K562 (cell line): ENCODE results near the gene RBPJL. TPM values are rescaled to one million over a fixed set of nuclear protein-coding genes. Genes with fewer than 3 reads are reported as not detected.

ENCODE experiments used
- BRD4 ChIP-seq: fragments of 200-600 bp; sonication (generic); IDR thresholded peaks from 2 replicates; pipeline ENCODE4 v1.6.1; 2017; ENCODE audit warnings: inconsistent platforms
- C11orf30 ChIP-seq: fragments of 450-650 bp; IDR thresholded peaks from 2 replicates; pipeline ENCODE4 v1.6.1; 2016; ENCODE audit warnings: low read depth, mild to moderate bottlenecking
- CAMTA2 ChIP-seq: fragments of 250-450 bp; sonication (Bioruptor Pico); conservative IDR thresholded peaks from 2 replicates; pipeline ENCODE4 v1.5.1; 2022
- CHD4 ChIP-seq: fragments of 200-600 bp; sonication (generic); IDR thresholded peaks from 3 replicates; pipeline ENCODE4 v1.6.1; 2012; ENCODE audit warnings: low read depth, mild to moderate bottlenecking, mixed read lengths, low read length, inconsistent platforms; ENCODE audit not compliant: insufficient read depth, insufficient replicate concordance, poor library complexity, severe bottlenecking
- DPF2 ChIP-seq: fragments of 450-650 bp; IDR thresholded peaks from 2 replicates; pipeline ENCODE4 v1.6.1; 2016
- EWSR1 ChIP-seq: fragments of 450-650 bp; IDR thresholded peaks from 2 replicates; pipeline ENCODE4 v1.6.1; 2018; ENCODE audit warnings: borderline replicate concordance, mild to moderate bottlenecking, low read depth, moderate library complexity; ENCODE audit not compliant: partially characterized antibody
- FOSL1 ChIP-seq: fragments of 200-800 bp; sonication (Bioruptor generic); conservative IDR thresholded peaks from 2 replicates; pipeline ENCODE4 v1.6.1; 2016; ENCODE audit warnings: missing genetic modification characterization, missing compliant biosample characterization
- HDAC8 ChIP-seq: fragments of 450-650 bp; IDR thresholded peaks from 2 replicates; pipeline ENCODE4 v1.6.1; 2016; ENCODE audit warnings: mild to moderate bottlenecking, missing genetic modification characterization, moderate library complexity, missing compliant biosample characterization
- KHSRP ChIP-seq: fragments of 450-650 bp; IDR thresholded peaks from 2 replicates; pipeline ENCODE4 v1.6.1; 2017
- MAFK ChIP-seq: IDR thresholded peaks from 2 replicates; pipeline ENCODE4 v1.6.1; 2011; ENCODE audit warnings: low read length, improper control_type of control experiment
- MECOM ChIP-seq: fragments of 250-450 bp; sonication (Bioruptor Pico); IDR thresholded peaks from 2 replicates; pipeline ENCODE4 v1.8.0; 2022; ENCODE audit warnings: inconsistent platforms
- NFE2 ChIP-seq: IDR thresholded peaks from 2 replicates; pipeline ENCODE4 v1.6.1; 2014; ENCODE audit warnings: antibody characterized with exemption, low read depth
- PHF21A ChIP-seq: fragments of 450-650 bp; IDR thresholded peaks from 2 replicates; pipeline ENCODE4 v1.6.1; 2017; ENCODE audit warnings: low read depth, borderline replicate concordance
- SAFB2 ChIP-seq: fragments of 200-400 bp; formaldehyde crosslinking; IDR thresholded peaks from 2 replicates; pipeline ENCODE4 v1.6.1; 2018; ENCODE audit warnings: borderline replicate concordance, low read length, low read depth, moderate library complexity; ENCODE audit not compliant: severe bottlenecking
- SNRNP70 ChIP-seq: fragments of 200-400 bp; formaldehyde crosslinking; optimal IDR thresholded peaks from 2 replicates; pipeline ENCODE3; 2017; ENCODE audit warnings: low read depth, low read length
- TBP ChIP-seq: optimal IDR thresholded peaks from 2 replicates; pipeline ENCODE3; 2011; ENCODE audit warnings: low read depth, low read length, improper control_type of control experiment
- TEAD1 ChIP-seq, 2 experiments: fragments of 450-650 bp in 1 of 2; sonication (generic) in 1 of 2; formaldehyde crosslinking; IDR thresholded peaks; 2 replicates each; pipeline versions ENCODE4 v1.4.0 to v1.8.0; 2020 to 2022; ENCODE audit warnings: mild to moderate bottlenecking in 2 of 2, missing genetic modification reagents in 1 of 2
- ZNF239 ChIP-seq: fragments of 250-450 bp; sonication (Bioruptor Pico); IDR thresholded peaks from 2 replicates; pipeline ENCODE4 v1.4.0; 2020; ENCODE audit warnings: mild to moderate bottlenecking
- ZNF586 ChIP-seq: fragments of 450-650 bp; formaldehyde crosslinking; conservative IDR thresholded peaks from 2 replicates; pipeline ENCODE4 v1.4.0; 2020; ENCODE audit warnings: mild to moderate bottlenecking, moderate library complexity
- polyA plus RNA-seq, 8 experiments: library from polyadenylated mRNA; depleted of rRNA in 4 of 8; stranded (reverse) in 5 of 8; unstranded in 3 of 8; fragments of >200 nt; fragmentation: Nextera tagmentation in 2 of 8; fragmentation: Illumina TruSeq in 1 of 8; extraction: Ambion mirVana in 2 of 8; extraction: Trizol in 1 of 8; gene quantifications; 2 replicates each; pipeline versions ENCODE4 v1.2.1 to v1.2.3, GENCODE V29; 2011 to 2014; ENCODE audit warnings: inconsistent platforms in 1 of 8, missing spikeins in 1 of 8
- total RNA-seq, 7 experiments: library from RNA; depleted of rRNA in 6 of 7; stranded (reverse); fragments of >200 nt in 6 of 7; fragmentation: Illumina TruSeq in 2 of 7; extraction: Trizol in 2 of 7; gene quantifications; 2 replicates each; pipeline versions ENCODE4 v1.2.1 to v1.2.3, GENCODE V29; 2011 to 2021; ENCODE audit warnings: low replicate concordance in 1 of 7
- TF ChIP-seq, protein P1 (sequence below): sonication (generic); formaldehyde crosslinking; IDR thresholded peaks from 2 replicates; pipeline ENCODE4 v1.8.0; 2022; ENCODE audit warnings: mild to moderate bottlenecking, missing genetic modification reagents
- TF ChIP-seq, protein P2 (sequence below): sonication (generic); formaldehyde crosslinking; IDR thresholded peaks from 2 replicates; pipeline ENCODE4 v1.4.0; 2020; ENCODE audit warnings: mild to moderate bottlenecking, missing genetic modification reagents
- TF ChIP-seq, protein P3 (sequence below): fragments of 450-650 bp; conservative IDR thresholded peaks from 2 replicates; pipeline ENCODE4 v1.6.1; 2016; ENCODE audit warnings: missing genetic modification characterization, low read depth, mild to moderate bottlenecking, control low read depth, missing compliant biosample characterization
- TF ChIP-seq, protein P4 (sequence below), 2 experiments: fragments of 450-650 bp in 1 of 2; sonication (generic) in 1 of 2; formaldehyde crosslinking; conservative IDR thresholded peaks; 2 replicates each; pipeline versions ENCODE4 v1.4.0 to v1.8.1; 2020 to 2022; ENCODE audit warnings: mild to moderate bottlenecking in 1 of 2, missing genetic modification reagents in 1 of 2

RBPJL gene
- total and polyA plus RNA-seq, 9 of the 15 experiments (the other 6 are each of a cell fraction or from before 2014, with no cell fraction given): not detected

DNA sequence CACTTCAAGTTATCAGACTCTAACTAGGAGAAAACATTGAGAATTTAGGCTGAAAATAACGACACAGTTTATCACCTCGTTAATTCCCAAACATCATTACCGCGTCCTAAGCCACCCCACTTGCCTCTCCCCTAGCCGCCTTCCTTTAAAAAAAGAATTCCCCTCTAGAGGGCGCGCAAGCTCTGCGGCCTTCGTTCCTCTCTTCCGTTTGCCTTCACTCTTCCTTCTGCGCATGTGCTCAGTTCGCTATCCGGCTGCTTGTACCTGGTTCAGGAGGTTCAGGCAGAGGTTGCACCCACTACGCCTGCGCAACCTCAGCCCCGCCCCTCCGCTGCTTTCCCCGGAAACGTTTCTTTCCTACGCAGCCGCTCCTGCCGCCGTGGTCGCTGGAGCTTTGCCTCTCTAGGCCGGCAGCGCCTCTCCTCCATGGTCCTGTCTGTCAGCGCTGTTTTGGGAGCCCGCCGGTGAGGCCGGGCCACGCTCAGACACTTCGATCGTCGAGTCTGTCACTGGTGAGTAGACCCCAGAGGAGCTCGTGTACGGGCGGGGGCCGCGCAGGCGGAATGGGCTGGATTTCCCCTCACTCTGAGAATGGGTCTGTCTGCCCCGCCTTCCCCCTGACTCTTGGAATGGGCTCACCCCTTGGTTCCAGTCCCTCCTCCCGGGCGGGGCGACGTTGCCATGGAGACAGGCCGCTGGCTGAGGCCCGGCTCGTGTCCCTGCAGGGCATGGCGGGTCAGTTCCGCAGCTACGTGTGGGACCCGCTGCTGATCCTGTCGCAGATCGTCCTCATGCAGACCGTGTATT is 56.4 kb downstream of the RBPJL start, which contains the start of gene SYS1 (continued):
- TF ChIP-seq, protein P1, sequence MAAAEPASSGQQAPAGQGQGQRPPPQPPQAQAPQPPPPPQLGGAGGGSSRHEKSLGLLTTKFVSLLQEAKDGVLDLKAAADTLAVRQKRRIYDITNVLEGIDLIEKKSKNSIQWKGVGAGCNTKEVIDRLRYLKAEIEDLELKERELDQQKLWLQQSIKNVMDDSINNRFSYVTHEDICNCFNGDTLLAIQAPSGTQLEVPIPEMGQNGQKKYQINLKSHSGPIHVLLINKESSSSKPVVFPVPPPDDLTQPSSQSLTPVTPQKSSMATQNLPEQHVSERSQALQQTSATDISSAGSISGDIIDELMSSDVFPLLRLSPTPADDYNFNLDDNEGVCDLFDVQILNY: peak; percentile 77
- TF ChIP-seq C11orf30 (peak; percentile 69), FOSL1 (tag) (no peak), HDAC8 (tag) (no peak), TBP (peak; percentile 70), ZNF239 (no peak), CHD4 (no peak), NFE2 (no peak), MECOM (CRISPR knock-in tag) (no peak), DPF2 (peak; percentile 28), MAFK (no peak), KHSRP (no peak), BRD4 (no peak), ZNF586 (CRISPR knock-in tag) (no peak), CAMTA2 (no peak), PHF21A (no peak), EWSR1 (no peak), SNRNP70 (no peak), TEAD1 (CRISPR knock-in tag; IDR thresholded peaks at IDR 0.05) (0 out of 4 replicates have a peak, but pooled peaks of 1 of the 2 experiments have one; percentile 31), SAFB2 (no peak)
- TF ChIP-seq, protein P2, sequence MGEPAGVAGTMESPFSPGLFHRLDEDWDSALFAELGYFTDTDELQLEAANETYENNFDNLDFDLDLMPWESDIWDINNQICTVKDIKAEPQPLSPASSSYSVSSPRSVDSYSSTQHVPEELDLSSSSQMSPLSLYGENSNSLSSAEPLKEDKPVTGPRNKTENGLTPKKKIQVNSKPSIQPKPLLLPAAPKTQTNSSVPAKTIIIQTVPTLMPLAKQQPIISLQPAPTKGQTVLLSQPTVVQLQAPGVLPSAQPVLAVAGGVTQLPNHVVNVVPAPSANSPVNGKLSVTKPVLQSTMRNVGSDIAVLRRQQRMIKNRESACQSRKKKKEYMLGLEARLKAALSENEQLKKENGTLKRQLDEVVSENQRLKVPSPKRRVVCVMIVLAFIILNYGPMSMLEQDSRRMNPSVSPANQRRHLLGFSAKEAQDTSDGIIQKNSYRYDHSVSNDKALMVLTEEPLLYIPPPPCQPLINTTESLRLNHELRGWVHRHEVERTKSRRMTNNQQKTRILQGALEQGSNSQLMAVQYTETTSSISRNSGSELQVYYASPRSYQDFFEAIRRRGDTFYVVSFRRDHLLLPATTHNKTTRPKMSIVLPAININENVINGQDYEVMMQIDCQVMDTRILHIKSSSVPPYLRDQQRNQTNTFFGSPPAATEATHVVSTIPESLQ (CRISPR knock-in tag): peak; percentile 36; the same call in 1 of the 2 replicates
- TF ChIP-seq, protein P3, sequence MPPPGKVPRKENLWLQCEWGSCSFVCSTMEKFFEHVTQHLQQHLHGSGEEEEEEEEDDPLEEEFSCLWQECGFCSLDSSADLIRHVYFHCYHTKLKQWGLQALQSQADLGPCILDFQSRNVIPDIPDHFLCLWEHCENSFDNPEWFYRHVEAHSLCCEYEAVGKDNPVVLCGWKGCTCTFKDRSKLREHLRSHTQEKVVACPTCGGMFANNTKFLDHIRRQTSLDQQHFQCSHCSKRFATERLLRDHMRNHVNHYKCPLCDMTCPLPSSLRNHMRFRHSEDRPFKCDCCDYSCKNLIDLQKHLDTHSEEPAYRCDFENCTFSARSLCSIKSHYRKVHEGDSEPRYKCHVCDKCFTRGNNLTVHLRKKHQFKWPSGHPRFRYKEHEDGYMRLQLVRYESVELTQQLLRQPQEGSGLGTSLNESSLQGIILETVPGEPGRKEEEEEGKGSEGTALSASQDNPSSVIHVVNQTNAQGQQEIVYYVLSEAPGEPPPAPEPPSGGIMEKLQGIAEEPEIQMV (tag): no peak
- TF ChIP-seq, protein P4, sequence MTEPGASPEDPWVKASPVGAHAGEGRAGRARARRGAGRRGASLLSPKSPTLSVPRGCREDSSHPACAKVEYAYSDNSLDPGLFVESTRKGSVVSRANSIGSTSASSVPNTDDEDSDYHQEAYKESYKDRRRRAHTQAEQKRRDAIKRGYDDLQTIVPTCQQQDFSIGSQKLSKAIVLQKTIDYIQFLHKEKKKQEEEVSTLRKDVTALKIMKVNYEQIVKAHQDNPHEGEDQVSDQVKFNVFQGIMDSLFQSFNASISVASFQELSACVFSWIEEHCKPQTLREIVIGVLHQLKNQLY (CRISPR knock-in tag; conservative IDR thresholded peaks at IDR 0.05): no peak
